GM12878 (cell line): ENCODE results near the gene RBM12. TPM values are rescaled to one million over a fixed set of nuclear protein-coding genes. Genes with fewer than 3 reads are reported as not detected.

Experiments used
- ATAC-seq: fragments of 200-7000 bp; cut with Tn5 transposase; 3 replicates; pipeline ENCODE4 v1.9.1; 2020; ENCODE audit warnings: mild to moderate bottlenecking, moderate library complexity
- BruUV-seq: library from RNA; stranded (reverse); fragments of 400-500 nt; replicated peaks from 2 replicates; lab custom pipeline; 2021; lab: Mats Ljungman, UMichigan
- CTCF ChIA-PET: fragments of 300-600 bp; sonication (Branson Sonifier 250); formaldehyde crosslinking; extraction: SDS; loops from one replicate; lab custom pipeline; 2021; ENCODE audit warnings: inconsistent platforms; lab: Yijun Ruan, JAX
- POLR2A ChIA-PET: fragments of 350-600 bp; formaldehyde crosslinking; extraction: SDS; loops from one replicate; lab custom pipeline; 2021; ENCODE audit warnings: inconsistent platforms; lab: Charles Lee
- RAD21 ChIA-PET: fragments of 300-600 bp; sonication (Branson Sonifier 250); formaldehyde crosslinking; loops from one replicate; lab custom pipeline; 2023; ENCODE audit warnings: antibody characterized with exemption; ENCODE audit not compliant: unreplicated experiment; lab: Charles Lee
- SMC1A ChIA-PET: fragments of 300-600 bp; sonication (Branson Sonifier 250); formaldehyde crosslinking; loops from one replicate; lab custom pipeline; 2023; ENCODE audit not compliant: unreplicated experiment, uncharacterized antibody; lab: Charles Lee
- DNase-seq: peaks from one replicate; pipeline ENCODE4 v3.0.0-alpha.2; 2011; ENCODE audit warnings: low read depth, low spot score
- FAIRE-seq: peaks from 3 replicates; lab custom pipeline; 2011; peaks lifted over from hg19 to GRCh38; lab: Jason Lieb, UNC
- H2AFZ ChIP-seq: 2 replicates; pipeline ENCODE4 v1.6.0; 2011; ENCODE audit warnings: low read depth, low read length, control low read depth; ENCODE audit not compliant: control insufficient read depth
- H3K27ac ChIP-seq: 2 replicates; pipeline ENCODE4 v1.5.1; 2011; ENCODE audit warnings: control low read depth; ENCODE audit not compliant: control insufficient read depth, insufficient read depth
- H3K27me3 ChIP-seq, 2 experiments: replicated peaks in 1 of 2; 2 replicates each; pipeline versions ENCODE4 v1.6.0 to v1.6.1; 2011; ENCODE audit warnings: low read length in 1 of 2; ENCODE audit not compliant: control insufficient read depth in 2 of 2, insufficient read depth in 2 of 2
- H3K36me3 ChIP-seq, 2 experiments: 2 replicates each; pipeline ENCODE4 v1.5.1; 2011; ENCODE audit warnings: low read length in 1 of 2; ENCODE audit not compliant: control insufficient read depth in 2 of 2, insufficient read depth in 2 of 2
- H3K4me1 ChIP-seq: 2 replicates; pipeline ENCODE4 v1.6.1; 2011; ENCODE audit warnings: mild to moderate bottlenecking, low read length, moderate library complexity, mixed read lengths; ENCODE audit not compliant: control insufficient read depth, insufficient read depth
- H3K4me2 ChIP-seq: 2 replicates; pipeline ENCODE4 v1.6.0; 2011; ENCODE audit warnings: control low read depth; ENCODE audit not compliant: control insufficient read depth, insufficient read depth
- H3K4me3 ChIP-seq: fragments of 200-600 bp; sonication (generic); 2 replicates; pipeline ENCODE4 v1.5.1; 2016
- H3K79me2 ChIP-seq: 2 replicates; pipeline ENCODE4 v1.6.0; 2011; ENCODE audit warnings: low read length; ENCODE audit not compliant: control insufficient read depth, insufficient read depth
- H3K9ac ChIP-seq: 2 replicates; pipeline ENCODE4 v1.8.0; 2011; ENCODE audit warnings: low read length, control low read depth, mixed read lengths; ENCODE audit not compliant: control insufficient read depth, insufficient read depth
- H3K9me3 ChIP-seq: replicated peaks from 3 replicates; pipeline ENCODE4 v1.5.1; 2011; ENCODE audit warnings: mild to moderate bottlenecking, low read length; ENCODE audit not compliant: control insufficient read depth, insufficient read depth
- H4K20me1 ChIP-seq: 2 replicates; pipeline ENCODE4 v1.6.0; 2011; ENCODE audit not compliant: control insufficient read depth, insufficient read depth
- ASH2L ChIP-seq: fragments of 300-600, 200-600 bp; sonication (generic); IDR thresholded peaks from 2 replicates; pipeline ENCODE4 v1.6.1; 2017; ENCODE audit warnings: low read depth, mild to moderate bottlenecking, borderline replicate concordance
- BHLHE40 ChIP-seq, 2 experiments: fragments of 450-650 bp in 1 of 2; IDR thresholded peaks; 2 replicates each; pipeline ENCODE4 v1.6.1; 2011 to 2017; ENCODE audit warnings: low read depth in 2 of 2, borderline replicate concordance in 1 of 2, improper control_type of control experiment in 1 of 2, low read length in 1 of 2, mild to moderate bottlenecking in 1 of 2
- CBFB ChIP-seq: IDR thresholded peaks from 2 replicates; pipeline ENCODE4 v1.6.1; 2016; ENCODE audit warnings: antibody characterized with exemption, low read depth
- CHD2 ChIP-seq: IDR thresholded peaks from 2 replicates; pipeline ENCODE4 v1.6.1; 2011; ENCODE audit warnings: low read depth, low read length, improper control_type of control experiment, borderline replicate concordance
- EGR1 ChIP-seq, 2 experiments: IDR thresholded peaks; 1 replicate in 1 of 2; 2 replicates in 1 of 2; pipeline ENCODE4 v1.6.1; 2011 to 2012; ENCODE audit warnings: low read depth in 2 of 2, low read length in 2 of 2, borderline replicate concordance in 1 of 2, mild to moderate bottlenecking in 1 of 2, moderate library complexity in 1 of 2
- IKZF2 ChIP-seq, 2 experiments: fragments of 450-650 bp; IDR thresholded peaks; 2 replicates each; pipeline ENCODE4 v1.6.1; 2017; ENCODE audit warnings: mild to moderate bottlenecking in 2 of 2, moderate library complexity in 2 of 2
- IRF4 ChIP-seq: IDR thresholded peaks from 2 replicates; pipeline ENCODE4 v1.6.1; 2011; ENCODE audit warnings: low read depth, low read length
- PAX5 ChIP-seq: IDR thresholded peaks from 2 replicates; pipeline ENCODE4 v1.6.1; 2011; ENCODE audit warnings: low read depth, low read length, borderline replicate concordance
- RAD21 ChIP-seq: IDR thresholded peaks from 2 replicates; pipeline ENCODE4 v1.6.1; 2011; ENCODE audit warnings: mild to moderate bottlenecking, low read depth, low read length, moderate library complexity; ENCODE audit not compliant: insufficient read depth
- RUNX3 ChIP-seq: IDR thresholded peaks from 2 replicates; pipeline ENCODE4 v1.6.1; 2012; ENCODE audit warnings: low read length, inconsistent platforms
- SPI1 ChIP-seq: IDR thresholded peaks from 2 replicates; pipeline ENCODE4 v1.6.1; 2011; ENCODE audit warnings: low read depth, mild to moderate bottlenecking, low read length, moderate library complexity, borderline replicate concordance; ENCODE audit not compliant: insufficient read depth
- SREBF2 ChIP-seq: IDR thresholded peaks from 2 replicates; pipeline ENCODE4 v1.6.1; 2012; ENCODE audit warnings: mild to moderate bottlenecking, low read length
- SRF ChIP-seq, 2 experiments: IDR thresholded peaks; 2 replicates each; pipeline ENCODE4 v1.6.1; 2011; ENCODE audit warnings: low read depth in 2 of 2, low read length in 2 of 2, mild to moderate bottlenecking in 1 of 2, moderate library complexity in 1 of 2
- ZBTB40 ChIP-seq: fragments of 450-650 bp; IDR thresholded peaks from 2 replicates; pipeline ENCODE4 v1.6.1; 2016; ENCODE audit warnings: mild to moderate bottlenecking, moderate library complexity, borderline replicate concordance
- WGBS: methylation state at CpG from one replicate; pipeline ENCODE4 v1.1.6; 2016; ENCODE audit warnings: low lambda C conversion rate; ENCODE audit not compliant: insufficient replicate concordance, insufficient coverage; ENCODE audit errors: missing lambda C conversion rate; 5-methylcytosine and 5-hydroxymethylcytosine counted together
- in situ Hi-C: fragments of 300-500 bp; cut with MboI; formaldehyde crosslinking; loops from 9 replicates; pipeline ENCODE4 v1.14.3; 2018; ENCODE audit warnings: mixed read lengths
- intact Hi-C: fragments of 100-400 bp; cut with micrococcal nuclease; formaldehyde crosslinking; loops from one replicate; pipeline ENCODE4 v1.14.2; 2022; ENCODE audit not compliant: unreplicated experiment
- polyA plus RNA-seq, 11 experiments: library from polyadenylated mRNA; depleted of rRNA in 4 of 11; unstranded in 6 of 11; stranded (reverse) in 5 of 11; fragments of >200 nt; fragmentation: Nextera tagmentation in 4 of 11; fragmentation: Illumina TruSeq in 1 of 11; extraction: Ambion mirVana in 4 of 11; extraction: Trizol in 1 of 11; gene quantifications; 1 replicate in 1 of 11; 2 replicates in 10 of 11; pipeline versions ENCODE4 v1.2.1 to v1.2.3, GENCODE V29; 2011 to 2016; ENCODE audit warnings: inconsistent platforms in 2 of 11, missing spikeins in 2 of 11, low read depth in 1 of 11
- total RNA-seq, 4 experiments: library from RNA; depleted of rRNA in 3 of 4; stranded (reverse); fragments of >200 nt in 3 of 4; fragmentation: Illumina TruSeq in 1 of 4; extraction: Trizol in 1 of 4; gene quantifications; 2 replicates each; pipeline versions ENCODE4 v1.2.1 to v1.2.3, GENCODE V29; 2013 to 2021
- TF ChIP-seq, protein P1 (sequence below), 3 experiments: IDR thresholded peaks in 2 of 3; conservative IDR thresholded peaks in 1 of 3; 2 replicates each; pipeline ENCODE4 v1.5.1; 2011; ENCODE audit warnings: low read depth in 3 of 3, low read length in 3 of 3, mild to moderate bottlenecking in 3 of 3, control low read depth in 2 of 3, moderate library complexity in 2 of 3, inconsistent platforms in 1 of 3, mixed read lengths in 1 of 3; ENCODE audit not compliant: control insufficient read depth in 2 of 3, insufficient read depth in 1 of 3; ENCODE audit errors: extremely low read depth in 1 of 3

Gene RBM12
- total and polyA plus RNA-seq, 10 of the 15 experiments (the other 5 are each of a cell fraction or from before 2014, with no cell fraction given): 4.7 to 153 (median 58.5) TPM

- Histone ChIP-seq H3K9me3 (no peaks in the 10 kb centered on the region), H3K27ac (peak overlapping the region; percentile 68), H3K36me3 (peaks cover 0 to 1% of the 10 kb centered on the region in 2 experiments; a peak in 1 of 4 replicates), H3K4me3 (peak overlapping the region; percentile 99), H3K4me1 (peaks cover 28% of the 10 kb centered on the region), H3K79me2 (no peaks in the 10 kb centered on the region; the same call in none of the 2 replicates), H4K20me1 (no peaks in the 10 kb centered on the region), H2AFZ (peak overlapping the region; percentile 93), H3K4me2 (peak overlapping the region; percentile 95), H3K27me3 (no peaks in the 10 kb centered on the region), H3K9ac (peak overlapping the region; percentile 72)
- 6% methylated on average over 20 of the region's 22 CpGs for WGBS
- ChIA-PET CTCF (interaction anchor here (0.6 to 4.0 kb wide), 14 partner anchors 11 to 154 kb away, joined by 3 to 31 read pairs (median 3); no protein-coding TSS in a partner anchor), RAD21 (interaction anchor here (0.6 to 3.1 kb wide), 8 partner anchors 13 to 715 kb away, joined by 3 to 29 read pairs (median 4); partner anchors contain the start of genes CPNE1, RBM12 and RBM39), POLR2A (interaction anchor here (0.6 to 5.0 kb wide), 9 partner anchors 12 to 151 kb away, joined by 3 to 24 read pairs (median 4); partner anchors contain the start of genes CPNE1, RBM12 and RBM39), SMC1A (interaction anchor here (0.7 to 2.2 kb wide), 8 partner anchors 10 to 265 kb away, joined by 3 to 10 read pairs (median 4); partner anchors contain the start of gene RBM39)
- DNase-seq: peak; percentile 37
- peak; percentile 35 for ATAC-seq
- BruUV-seq: no TSS peak
- in situ Hi-C loops (no loop called here), intact Hi-C loops (loop anchor here (2.0 to 10.0 kb wide), 3 partner anchors 47 to 153 kb away; partner anchors contain the start of genes CPNE1, ERGIC3 and RBM12)
- FAIRE-seq: no peak
- TF ChIP-seq SPI1 (peak; percentile 18; the same call in 1 of the 2 replicates), RUNX3 (no peak), BHLHE40 (IDR thresholded peaks at IDR 0.05; ENCODE audit: borderline replicate concordance in 1 of 2, low read depth in 2 of 2, low read length in 1 of 2) (peak; percentile 28 to 48; a peak in 1 of 4 replicates), CHD2 (no peak), IRF4 (0 out of 2 replicates have a peak, but pooled peaks have one; percentile 7), IKZF2 (IDR thresholded peaks at IDR 0.05) (peak in 1 of 2 experiments; percentile 31; a peak in 1 of 4 replicates), ZBTB40 (0 out of 2 replicates have a peak, but pooled peaks have one; percentile 20), SRF (IDR thresholded peaks at IDR 0.05; ENCODE audit: low read depth in 2 of 2, low read length in 2 of 2) (0 out of 4 replicates have a peak, but pooled peaks of 1 of the 2 experiments have one; percentile 35), CBFB (no peak), EGR1 (IDR thresholded peaks at IDR 0.05; ENCODE audit: borderline replicate concordance in 1 of 2, low read depth in 2 of 2, low read length in 2 of 2) (no peak), PAX5 (peak; percentile 41; the same call in 1 of the 2 replicates), ASH2L (no peak), SREBF2 (no peak), RAD21 (0 out of 2 replicates have a peak, but pooled peaks have one; percentile 9)
- TF ChIP-seq, protein P1, sequence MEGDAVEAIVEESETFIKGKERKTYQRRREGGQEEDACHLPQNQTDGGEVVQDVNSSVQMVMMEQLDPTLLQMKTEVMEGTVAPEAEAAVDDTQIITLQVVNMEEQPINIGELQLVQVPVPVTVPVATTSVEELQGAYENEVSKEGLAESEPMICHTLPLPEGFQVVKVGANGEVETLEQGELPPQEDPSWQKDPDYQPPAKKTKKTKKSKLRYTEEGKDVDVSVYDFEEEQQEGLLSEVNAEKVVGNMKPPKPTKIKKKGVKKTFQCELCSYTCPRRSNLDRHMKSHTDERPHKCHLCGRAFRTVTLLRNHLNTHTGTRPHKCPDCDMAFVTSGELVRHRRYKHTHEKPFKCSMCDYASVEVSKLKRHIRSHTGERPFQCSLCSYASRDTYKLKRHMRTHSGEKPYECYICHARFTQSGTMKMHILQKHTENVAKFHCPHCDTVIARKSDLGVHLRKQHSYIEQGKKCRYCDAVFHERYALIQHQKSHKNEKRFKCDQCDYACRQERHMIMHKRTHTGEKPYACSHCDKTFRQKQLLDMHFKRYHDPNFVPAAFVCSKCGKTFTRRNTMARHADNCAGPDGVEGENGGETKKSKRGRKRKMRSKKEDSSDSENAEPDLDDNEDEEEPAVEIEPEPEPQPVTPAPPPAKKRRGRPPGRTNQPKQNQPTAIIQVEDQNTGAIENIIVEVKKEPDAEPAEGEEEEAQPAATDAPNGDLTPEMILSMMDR (IDR thresholded peaks at IDR 0.05 in 2 of 3, conservative IDR thresholded peaks at IDR 0.05 in 1 of 3; ENCODE audit: control insufficient read depth in 2 of 3, extremely low read depth in 1 of 3, insufficient read depth in 1 of 3, low read depth in 3 of 3, low read length in 3 of 3): peak; percentile 40 to 43 (median 41); a peak in 4 of 6 replicates
Measured at GRCh38 chr20:35617397-35618262, 47.1 kb downstream of the RBM12 start.
